COLO668 (cell line): ENCODE measurements around the gene CGB8.
A peak's percentile ranks its signal among the peaks of the same experiment; 100 is the strongest.
"Not testable (repeated sequence)": the region's sequence is repeated elsewhere in the genome, so short reads cannot be mapped to it uniquely, and the experiment has no call there.

Experiments used
- DNase-seq: peaks from one replicate; lab custom pipeline; 2025; ENCODE audit not compliant: unreplicated experiment; lab: John Stamatoyannopoulos, UW

Gene CGB8

DNA sequence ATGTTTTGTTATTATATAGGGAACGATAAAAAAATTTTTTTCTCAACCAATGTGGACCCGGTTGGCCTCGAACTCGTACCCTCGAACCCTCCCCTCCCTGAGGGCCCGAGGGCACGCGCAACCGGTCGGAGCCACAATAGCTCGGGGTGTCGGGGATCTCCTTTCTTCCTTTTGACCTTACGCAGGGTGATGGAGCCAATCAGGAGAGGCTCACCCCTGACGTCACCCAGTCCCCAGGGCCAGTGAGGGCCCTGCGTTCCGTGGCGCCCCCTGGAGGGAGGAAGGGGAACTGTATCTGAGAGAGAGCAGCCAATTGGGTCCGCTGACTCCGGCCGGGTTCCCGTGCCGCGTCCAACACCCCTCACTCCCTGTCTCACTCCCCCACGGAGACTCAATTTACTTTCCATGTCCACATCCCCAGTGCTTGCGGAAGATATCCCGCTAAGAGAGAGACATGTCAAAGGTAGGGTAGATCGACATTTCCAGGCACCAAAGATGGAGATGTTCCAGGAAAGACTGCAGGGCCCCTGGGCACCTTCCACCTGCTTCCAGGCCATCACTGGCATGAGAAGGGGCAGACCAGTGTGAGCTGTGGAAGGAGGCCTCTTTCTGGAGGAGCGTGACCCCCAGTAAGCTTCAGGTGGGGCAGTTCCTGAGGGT lies 17.1 kb downstream of the CGB8 start, which contains the start of gene CGB2:
CGB2 (plus strand) TSS at position 249 of the 660 bp plus-strand sequence; CDS start at position 455, 206 bp downstream.
- DNase-seq = peak; percentile 23

GRCh38 chr19:49030323-49030722 lies 18.6 kb downstream of the CGB8 start:
- DNase-seq = not testable (repeated sequence)

DNA sequence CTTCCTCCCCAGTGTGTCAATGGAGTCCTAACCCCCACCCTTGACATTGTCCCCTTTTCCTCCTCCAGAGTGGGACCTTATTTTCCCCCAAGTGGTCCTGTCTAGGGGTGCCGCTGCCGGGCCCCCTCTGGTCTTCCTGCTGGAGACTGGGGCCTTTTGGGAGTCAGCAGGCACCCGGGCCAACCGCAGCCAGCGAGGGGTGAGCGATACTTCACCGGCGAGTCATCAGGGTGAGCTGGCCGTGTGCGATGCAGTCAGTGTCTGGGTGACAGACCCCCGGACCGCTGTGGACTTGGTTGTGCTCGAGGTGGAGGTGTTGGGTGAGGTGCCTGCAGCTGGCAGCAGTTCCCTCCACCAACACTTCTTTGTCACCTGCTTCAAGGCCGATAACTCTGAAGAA lies 19.2 kb downstream of the CGB8 start:
- DNase-seq = not testable (repeated sequence)

DNA sequence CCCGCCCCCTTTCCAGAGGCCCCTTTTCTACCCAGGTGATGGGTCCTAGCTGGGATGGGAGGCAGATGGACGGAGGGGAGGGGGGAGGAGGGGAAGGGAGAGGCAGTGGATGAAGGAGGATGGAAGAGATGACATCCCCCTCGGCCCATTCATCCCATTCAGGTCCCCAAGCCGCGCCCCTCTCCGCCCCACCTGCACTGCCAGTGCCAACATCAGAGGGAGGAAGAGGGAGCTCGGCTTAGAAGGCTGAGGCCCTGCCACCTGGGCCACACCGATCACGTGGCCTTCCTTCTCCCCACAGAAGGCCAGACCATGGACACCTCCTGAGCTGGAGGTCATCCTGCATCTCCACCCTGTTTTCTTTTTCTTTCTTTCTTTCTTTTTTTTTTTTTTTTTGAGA lies 20.2 kb downstream of the CGB8 start:
- DNase-seq = not testable (repeated sequence)

- DNase-seq = not testable (repeated sequence)
Measured at GRCh38 chr19:49025599-49025998, 23.3 kb downstream of the CGB8 start.

DNA sequence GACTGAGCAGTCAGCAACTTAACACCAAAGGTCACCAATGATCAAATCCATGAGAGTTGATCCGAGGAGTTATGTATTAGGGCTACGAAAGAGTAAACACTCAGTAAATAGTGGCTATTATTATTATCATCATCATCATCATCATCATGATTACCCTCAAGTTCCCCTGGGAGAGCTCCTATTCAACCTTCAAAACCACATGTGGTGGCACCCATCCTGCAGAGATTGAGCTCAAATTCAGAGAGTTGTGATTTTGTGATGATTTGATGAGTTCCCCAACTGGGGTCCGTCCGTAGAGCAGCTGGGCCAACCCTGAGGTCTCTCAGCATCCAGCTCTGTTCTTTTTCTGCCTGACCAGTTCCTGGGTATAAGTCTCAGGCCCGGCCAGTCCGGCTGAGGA lies 23.8 kb downstream of the CGB8 start:
- not testable (repeated sequence) for DNase-seq

- DNase-seq = not testable (repeated sequence)
Measured at GRCh38 chr19:49024233-49024632, 24.7 kb downstream of the CGB8 start, which contains the start of gene CGB3. Gene CGB3 (minus strand): TSS chr19:49024333. CDS start chr19:49023971, 362 bp downstream.

DNA sequence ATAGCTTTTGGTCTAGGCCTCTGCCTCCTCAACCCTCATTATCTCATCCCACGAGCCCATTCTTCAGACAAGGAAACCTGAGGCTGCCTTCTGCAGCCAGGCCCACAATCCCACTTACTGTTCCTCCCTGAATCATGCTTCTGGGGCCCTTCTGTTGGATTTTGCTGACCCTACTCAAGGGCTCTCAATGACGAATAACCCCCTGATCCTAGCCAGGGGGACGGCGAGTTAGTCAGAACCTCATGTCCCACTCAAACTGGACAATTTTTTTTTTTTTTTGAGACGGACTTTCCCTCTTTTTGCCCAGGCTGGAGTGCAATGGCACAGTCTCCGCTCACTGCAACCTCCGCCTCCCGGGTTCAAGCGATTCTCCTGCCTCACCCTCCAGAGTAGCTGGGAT lies 26.8 kb downstream of the CGB8 start:
- no peak for DNase-seq

- no peak for DNase-seq
Measured at GRCh38 chr19:49020931-49021895, 27.7 kb downstream of the CGB8 start.

DNA sequence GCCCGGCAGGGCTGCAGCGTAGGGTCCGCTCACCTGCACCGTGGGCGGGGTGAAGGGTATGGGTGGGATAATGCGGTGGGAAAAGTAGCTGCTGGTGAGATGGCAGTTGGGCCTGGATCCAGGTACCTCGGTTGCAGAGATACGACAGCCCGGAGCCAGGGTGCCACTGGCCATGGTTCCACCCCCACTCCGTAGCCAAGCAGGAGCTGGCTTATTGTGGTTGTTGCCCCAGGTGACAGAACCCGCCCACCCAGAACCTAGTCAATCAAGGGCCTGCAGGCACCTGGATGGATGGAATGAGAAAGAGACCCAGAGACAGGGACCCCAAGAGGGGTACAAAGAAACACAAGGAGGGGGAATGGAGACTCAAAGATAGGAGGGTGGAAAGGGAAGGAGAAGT lies 28.6 kb downstream of the CGB8 start:
- peak; percentile 16 for DNase-seq

DNA sequence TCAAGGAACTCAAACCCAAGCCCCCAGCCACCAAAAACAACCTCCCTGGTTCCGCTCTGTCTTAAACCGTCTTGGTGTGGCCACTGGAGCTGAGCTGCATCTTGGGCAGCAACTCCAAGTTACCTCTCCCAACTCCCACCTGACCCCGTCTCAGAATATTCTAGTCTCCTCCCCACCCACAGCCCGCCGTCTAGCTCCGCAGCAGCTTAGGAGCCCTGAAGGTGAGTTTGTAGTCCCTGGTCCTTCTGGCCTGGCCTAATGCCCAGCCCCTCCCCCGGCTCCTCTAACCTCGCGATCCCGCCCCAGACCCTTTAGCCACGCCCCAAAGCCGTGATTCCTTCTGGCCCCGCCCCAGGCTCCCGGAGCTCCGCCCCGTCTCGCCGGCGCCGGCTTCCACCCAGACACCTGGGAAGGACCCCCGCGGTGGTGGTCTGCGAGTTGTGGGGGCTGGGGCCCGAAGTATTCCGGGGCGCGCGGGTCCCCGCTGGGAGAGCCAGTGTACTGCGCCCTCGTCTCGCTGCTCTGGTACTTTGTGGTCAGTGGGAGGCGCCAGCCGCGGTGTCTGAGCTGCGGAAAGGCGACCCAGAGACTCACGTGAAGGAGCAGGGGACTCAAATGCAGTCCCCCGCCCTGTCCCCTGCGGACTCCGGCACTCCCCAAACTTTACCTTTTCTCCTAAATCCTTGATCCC lies 29.5 kb downstream of the CGB8 start:
- peak; percentile 59 for DNase-seq

DNA sequence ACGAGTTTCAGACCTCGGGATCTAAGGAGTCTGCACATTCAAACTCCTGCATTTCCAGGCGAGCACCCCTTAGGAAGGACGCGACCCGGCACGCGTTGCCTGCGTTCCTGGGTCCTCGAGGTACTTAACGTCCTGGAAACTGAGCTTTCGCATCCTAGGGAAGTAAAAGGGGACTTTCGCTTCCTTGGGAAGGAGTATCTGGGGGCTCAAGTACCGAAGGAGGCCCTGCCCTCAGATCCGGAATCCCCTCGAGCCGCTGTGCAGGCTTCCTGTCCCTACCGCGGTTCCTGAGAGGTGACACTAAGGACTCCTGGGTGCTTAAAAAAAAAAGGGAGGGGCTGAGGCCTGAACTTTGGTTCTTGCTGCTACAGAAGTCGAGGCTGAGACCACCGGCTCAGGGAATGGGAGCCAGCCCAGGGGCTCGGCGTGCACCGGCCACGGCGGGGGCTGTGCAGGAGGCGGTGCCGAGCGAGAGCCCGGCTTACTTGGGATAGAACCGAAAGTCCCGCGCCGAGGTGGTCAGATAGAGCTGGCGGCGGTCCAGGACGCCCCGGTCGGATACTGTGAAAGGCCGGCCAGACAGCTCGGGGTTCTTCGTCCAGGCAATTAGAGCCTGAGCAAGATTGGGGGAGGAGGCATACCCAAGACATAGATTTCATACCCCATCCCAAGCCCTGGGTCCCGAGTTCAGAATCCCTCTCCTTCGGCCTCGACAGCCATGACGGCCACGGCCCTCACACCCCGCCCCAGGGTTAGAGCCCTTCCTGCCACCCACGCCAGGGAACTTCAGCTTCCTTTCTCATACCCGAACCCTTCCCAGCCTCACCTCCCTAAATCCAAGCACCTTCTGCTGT lies 30.3 kb downstream of the CGB8 start:
- peak; percentile 11 for DNase-seq

DNA sequence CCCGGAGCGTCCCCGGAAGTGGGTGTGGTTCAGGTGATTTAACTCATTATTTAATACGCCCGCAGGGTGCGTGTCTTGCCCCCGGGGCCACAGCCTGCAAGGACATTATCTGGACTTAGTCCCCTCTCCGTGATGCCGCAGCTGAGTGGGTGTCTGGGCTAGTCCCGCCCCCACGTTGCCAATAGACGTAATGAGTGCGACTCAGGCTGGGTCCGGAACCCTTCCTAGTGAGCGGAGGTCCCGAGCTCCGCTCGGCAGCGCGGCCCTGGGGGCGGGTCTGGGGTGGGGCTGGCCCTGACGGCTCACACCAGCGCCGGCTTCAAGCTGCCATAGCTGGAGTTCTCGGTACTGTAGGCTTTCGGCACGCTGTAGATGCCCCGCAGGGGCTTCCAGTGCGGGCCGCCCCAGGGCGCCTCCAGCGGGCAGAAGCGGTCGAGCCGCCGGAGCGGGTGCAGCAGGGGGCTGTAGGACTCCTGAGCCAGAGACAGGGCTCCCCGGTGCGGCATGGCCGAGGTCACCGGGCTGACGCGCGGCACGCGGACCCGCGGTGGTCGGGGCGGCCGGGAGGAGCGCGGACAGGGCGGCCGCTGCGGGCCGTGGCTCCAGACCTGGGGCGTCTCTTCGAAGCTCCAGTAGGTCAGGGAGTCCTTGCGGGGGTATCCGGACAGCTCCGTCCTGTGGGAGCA lies 31.1 kb downstream of the CGB8 start:
- peak; percentile 60 for DNase-seq

GRCh38 chr19:49017041-49017665 lies 31.8 kb downstream of the CGB8 start, which contains the start of gene LHB:
Gene LHB (minus strand): TSS chr19:49017091. CDS start chr19:49017081, 10 bp downstream.
- DNase-seq = no peak

GRCh38 chr19:49016067-49016839 lies 32.7 kb downstream of the CGB8 start:
- DNase-seq = no peak

- DNase-seq = no peak
Measured at GRCh38 chr19:49014870-49015255, 34.0 kb downstream of the CGB8 start.

- no peak for DNase-seq
Measured at GRCh38 chr19:49014123-49014869, 34.6 kb downstream of the CGB8 start.

- no peak for DNase-seq
Measured at GRCh38 chr19:49011194-49011593, 37.7 kb downstream of the CGB8 start.
